ENCODE results near the gene PXMP4.

GRCh38 chr20:33664762-33665144, 55.4 kb downstream of the PXMP4 start:
- TF ChIP-seq CTCF (IDR thresholded peaks at IDR 0.05) (no peak), EZH2phosphoT487 (IDR thresholded peaks at IDR 0.05) (no peak)

Measured in neural progenitor cell (in vitro differentiated cells).